IMR-90 (cell line): ENCODE data around the gene SEPTIN5. TPM values are rescaled to one million over a fixed set of nuclear protein-coding genes. Genes with fewer than 3 reads are reported as not detected.

ENCODE experiments used
- ATAC-seq: fragments of 200-7000 bp; cut with Tn5 transposase; 2 replicates; pipeline ENCODE4 v1.9.1; 2020; ENCODE audit warnings: low read depth, mild to moderate bottlenecking, moderate library complexity
- BruUV-seq: library from RNA; stranded (reverse); fragments of 400-500 nt; replicated peaks from 2 replicates; lab custom pipeline; 2021; lab: Mats Ljungman, UMichigan
- CTCF ChIA-PET: fragments of 300-600 bp; formaldehyde crosslinking; extraction: SDS; loops from one replicate; lab custom pipeline; 2021; ENCODE audit warnings: antibody characterized with exemption; lab: Yijun Ruan, JAX
- POLR2A ChIA-PET: fragments of 300-600 bp; sonication (Branson Sonifier 250); formaldehyde crosslinking; loops from one replicate; lab custom pipeline; 2022; ENCODE audit warnings: antibody characterized with exemption; ENCODE audit not compliant: unreplicated experiment; lab: Charles Lee
- DNase-seq: peaks from one replicate; pipeline ENCODE4 v3.0.0; 2013
- H2AFZ ChIP-seq: replicated peaks from 2 replicates; pipeline ENCODE3; 2013; ENCODE audit warnings: low read length, mild to moderate bottlenecking; ENCODE audit not compliant: poor library complexity
- H2AK5ac ChIP-seq: 2 replicates; pipeline ENCODE4 v1.6.1; 2013; ENCODE audit warnings: low read depth, low read length, inconsistent platforms
- H2AK9ac ChIP-seq: replicated peaks from 2 replicates; pipeline ENCODE3; 2013; ENCODE audit warnings: mild to moderate bottlenecking, low read depth, low read length, moderate library complexity; ENCODE audit not compliant: poor library complexity
- H2BK120ac ChIP-seq: 2 replicates; pipeline ENCODE4 v1.6.1; 2013; ENCODE audit warnings: low read depth, low read length, inconsistent platforms
- H2BK15ac ChIP-seq: 3 replicates; pipeline ENCODE4 v1.6.1; 2013; ENCODE audit warnings: low read depth, low read length, inconsistent platforms
- H2BK20ac ChIP-seq: 2 replicates; pipeline ENCODE4 v1.6.1; 2013; ENCODE audit warnings: low read depth, mild to moderate bottlenecking, inconsistent platforms, low read length, moderate library complexity
- H2BK5ac ChIP-seq: 2 replicates; pipeline ENCODE4 v1.6.1; 2013; ENCODE audit warnings: mild to moderate bottlenecking, low read depth, low read length, inconsistent platforms; ENCODE audit not compliant: poor library complexity, severe bottlenecking
- H3K14ac ChIP-seq: replicated peaks from 2 replicates; pipeline ENCODE4 v1.6.1; 2013; ENCODE audit warnings: low read depth, low read length, inconsistent platforms
- H3K18ac ChIP-seq: 2 replicates; pipeline ENCODE4 v1.6.1; 2013; ENCODE audit warnings: low read depth, low read length, control low read depth
- H3K23ac ChIP-seq: 2 replicates; pipeline ENCODE4 v1.6.1; 2013; ENCODE audit warnings: low read depth, low read length, inconsistent platforms
- H3K27ac ChIP-seq: 2 replicates; pipeline ENCODE4 v1.5.1; 2013; ENCODE audit warnings: mild to moderate bottlenecking, control low read depth, low read length; ENCODE audit not compliant: insufficient read depth
- H3K27me3 ChIP-seq: 2 replicates; pipeline ENCODE4 v1.6.1; 2013; ENCODE audit warnings: low read length; ENCODE audit not compliant: control insufficient read depth, insufficient read depth
- H3K36me3 ChIP-seq: 2 replicates; pipeline ENCODE4 v1.6.1; 2013; ENCODE audit warnings: low read length, mixed read lengths; ENCODE audit not compliant: control insufficient read depth, insufficient read depth
- H3K4ac ChIP-seq: 2 replicates; pipeline ENCODE4 v1.6.1; 2013; ENCODE audit warnings: low read depth, low read length, inconsistent platforms
- H3K4me1 ChIP-seq: 2 replicates; pipeline ENCODE4 v1.6.1; 2013; ENCODE audit warnings: low read length, mixed read lengths; ENCODE audit not compliant: control insufficient read depth, insufficient read depth
- H3K4me2 ChIP-seq: 2 replicates; pipeline ENCODE4 v1.6.1; 2013; ENCODE audit warnings: low read depth, mild to moderate bottlenecking, control low read depth, low read length, moderate library complexity
- H3K4me3 ChIP-seq: 2 replicates; pipeline ENCODE4 v1.5.1; 2013; ENCODE audit warnings: low read depth, mild to moderate bottlenecking, control low read depth, low read length, moderate library complexity; ENCODE audit not compliant: insufficient read depth
- H3K56ac ChIP-seq: 2 replicates; pipeline ENCODE4 v1.6.1; 2013; ENCODE audit warnings: low read length, inconsistent platforms; ENCODE audit not compliant: insufficient read depth; ENCODE audit errors: extremely low read depth
- H3K79me1 ChIP-seq, 2 experiments: 2 replicates each; pipeline ENCODE4 v1.6.1; 2013; ENCODE audit warnings: low read length in 2 of 2, inconsistent platforms in 1 of 2, low read depth in 1 of 2
- H3K9ac ChIP-seq: 2 replicates; pipeline ENCODE4 v1.6.1; 2013; ENCODE audit warnings: low read depth, low read length, control low read depth
- H3K9me1 ChIP-seq: 2 replicates; pipeline ENCODE4 v1.6.1; 2013; ENCODE audit warnings: low read length, inconsistent platforms; ENCODE audit not compliant: insufficient read depth
- H3K9me3 ChIP-seq: 2 replicates; pipeline ENCODE4 v1.6.1; 2013; ENCODE audit warnings: low read length; ENCODE audit not compliant: control insufficient read depth, insufficient read depth
- H4K20me1 ChIP-seq: 2 replicates; pipeline ENCODE4 v1.6.1; 2013; ENCODE audit warnings: low read length, inconsistent platforms; ENCODE audit not compliant: insufficient read depth
- H4K5ac ChIP-seq: 2 replicates; pipeline ENCODE4 v1.6.1; 2013; ENCODE audit warnings: mild to moderate bottlenecking, low read depth, low read length, control low read depth
- H4K8ac ChIP-seq, 2 experiments: 2 replicates each; pipeline ENCODE4 v1.6.1; 2013; ENCODE audit warnings: low read depth in 2 of 2, low read length in 2 of 2, control low read depth in 1 of 2, inconsistent platforms in 1 of 2
- H4K91ac ChIP-seq: 2 replicates; pipeline ENCODE4 v1.6.1; 2013; ENCODE audit warnings: low read depth, low read length, inconsistent platforms; ENCODE audit not compliant: insufficient read depth
- BHLHE40 ChIP-seq: fragments of 150-350 bp; IDR thresholded peaks from 2 replicates; pipeline ENCODE4 v1.6.1; 2016; ENCODE audit warnings: mild to moderate bottlenecking, low read depth, low read length
- CHD1 ChIP-seq: IDR thresholded peaks from 2 replicates; pipeline ENCODE4 v1.6.1; 2012; ENCODE audit warnings: low read depth, low read length, improper control_type of control experiment
- CTCF ChIP-seq: conservative IDR thresholded peaks from 2 replicates; pipeline ENCODE4 v1.5.1; 2012; ENCODE audit warnings: mild to moderate bottlenecking, low read depth, low read length, improper control_type of control experiment
- ELK1 ChIP-seq: fragments of 150-350 bp; IDR thresholded peaks from 2 replicates; pipeline ENCODE4 v1.6.1; 2016; ENCODE audit warnings: low read depth, mild to moderate bottlenecking, low read length, moderate library complexity, borderline replicate concordance
- MAFK ChIP-seq: IDR thresholded peaks from 2 replicates; pipeline ENCODE4 v1.6.1; 2012; ENCODE audit warnings: low read depth, low read length, improper control_type of control experiment
- MAZ ChIP-seq: IDR thresholded peaks from 2 replicates; pipeline ENCODE4 v1.6.1; 2012; ENCODE audit warnings: low read depth, mild to moderate bottlenecking, low read length, improper control_type of control experiment, moderate library complexity, borderline replicate concordance
- NFE2L2 ChIP-seq: fragments of 150-350 bp; IDR thresholded peaks from 2 replicates; pipeline ENCODE4 v1.6.1; 2016; ENCODE audit warnings: low read depth, mild to moderate bottlenecking, low read length
- POLR2A ChIP-seq: IDR thresholded peaks from 2 replicates; pipeline ENCODE4 v1.6.1; 2012; ENCODE audit warnings: mild to moderate bottlenecking, low read depth, low read length
- RAD21 ChIP-seq: IDR thresholded peaks from 2 replicates; pipeline ENCODE4 v1.6.1; 2012; ENCODE audit warnings: low read length, improper control_type of control experiment
- RCOR1 ChIP-seq: IDR thresholded peaks from 2 replicates; pipeline ENCODE4 v1.6.1; 2012; ENCODE audit warnings: mild to moderate bottlenecking, low read length, improper control_type of control experiment; ENCODE audit not compliant: insufficient replicate concordance
- RFX5 ChIP-seq: IDR thresholded peaks from 2 replicates; pipeline ENCODE4 v1.8.0; 2012; ENCODE audit warnings: low read depth, mild to moderate bottlenecking, low read length, moderate library complexity
- SMC3 ChIP-seq: fragments of 150-350 bp; IDR thresholded peaks from 2 replicates; pipeline ENCODE4 v1.6.1; 2016; ENCODE audit warnings: low read depth, mild to moderate bottlenecking, antibody characterized with exemption, low read length, moderate library complexity
- USF2 ChIP-seq: fragments of 150-350 bp; IDR thresholded peaks from 2 replicates; pipeline ENCODE4 v1.6.1; 2017; ENCODE audit warnings: mild to moderate bottlenecking, antibody characterized with exemption, low read length, low read depth
- WGBS, 2 experiments: methylation state at CpG; one replicate each; pipeline versions ENCODE4 v1.1.5 to v1.1.7; 2013; ENCODE audit warnings: missing lambda C conversion rate in 2 of 2; ENCODE audit not compliant: insufficient read length in 1 of 2; ENCODE audit errors: extremely low coverage in 2 of 2; 5-methylcytosine and 5-hydroxymethylcytosine counted together
- dilution Hi-C: fragments of 300-500 bp; cut with HindIII; formaldehyde crosslinking; loops from one replicate; pipeline ENCODE4 v1.14.3; 2018; ENCODE audit warnings: low sequenced_read_pairs; ENCODE audit not compliant: unreplicated experiment
- in situ Hi-C: fragments of 300-500 bp; cut with MboI; formaldehyde crosslinking; loops from 3 replicates; pipeline ENCODE4 v1.14.3; 2019; ENCODE audit warnings: low sequenced_read_pairs, inconsistent platforms, mixed read lengths
- intact Hi-C: fragments of 100-400 bp; cut with micrococcal nuclease; formaldehyde crosslinking; loops from 2 replicates; pipeline ENCODE4 v1.10.0; 2022
- polyA plus RNA-seq, 3 experiments: library from polyadenylated mRNA; depleted of rRNA; stranded (reverse); fragments of >200 nt; gene quantifications; 2 replicates each; pipeline ENCODE4 v1.2.3, GENCODE V29; 2012; ENCODE audit warnings: low replicate concordance in 1 of 3
- total RNA-seq: library from RNA; depleted of rRNA; stranded (reverse); fragments of >200 nt; gene quantifications from 2 replicates; pipeline ENCODE4 v1.2.3, GENCODE V29; 2012

The SEPTIN5 gene
- total and polyA plus RNA-seq, 2 of the 4 experiments (the other 2 are of a cell fraction) = 16.8 to 20.7 TPM

- Histone ChIP-seq H3K9me1 (no peaks in the 10 kb centered on the region), H3K4ac (no peak overlapping the region), H3K36me3 (no peaks in the 10 kb centered on the region), H3K79me1 (no peaks in the 10 kb centered on the region), H4K8ac (no peak overlapping the region), H3K23ac (no peak overlapping the region), H3K14ac (no peak overlapping the region), H4K5ac (no peak overlapping the region), H4K91ac (no peak overlapping the region), H2BK15ac (no peak overlapping the region), H3K18ac (no peak overlapping the region), H2AK5ac (no peak overlapping the region), H3K56ac (no peak overlapping the region), H3K27me3 (peaks cover 3% of the 10 kb centered on the region; the same call in 1 of the 2 replicates), H2BK120ac (no peak overlapping the region), H3K4me2 (no peak overlapping the region), H2BK20ac (no peak overlapping the region), H2AFZ (no peak overlapping the region), H2AK9ac (no peak overlapping the region), H4K20me1 (no peaks in the 10 kb centered on the region; the same call in 1 of the 2 replicates), H2BK5ac (no peak overlapping the region), H3K9ac (no peak overlapping the region), H3K4me1 (no peaks in the 10 kb centered on the region), H3K27ac (no peak overlapping the region), H3K9me3 (no peaks in the 10 kb centered on the region), H3K4me3 (no peak overlapping the region)
- DNase-seq = no peak
- ChIA-PET POLR2A (no interaction called here), CTCF (no interaction called here)
- TF ChIP-seq SMC3 = no peak
- no peak for TF ChIP-seq CHD1
- no peak for TF ChIP-seq NFE2L2
- no peak for TF ChIP-seq MAFK
- TF ChIP-seq RAD21 = no peak
- no peak for TF ChIP-seq RCOR1
- TF ChIP-seq USF2 = no peak
- no peak for TF ChIP-seq RFX5
- no peak for TF ChIP-seq POLR2A
- no peak for TF ChIP-seq MAZ
- no peak for TF ChIP-seq CTCF
- TF ChIP-seq BHLHE40 = no peak
- no peak for TF ChIP-seq ELK1
- dilution Hi-C loops = no loop called here
- intact Hi-C loops = no loop called here
- WGBS, 2 experiments = no CpG with 5 or more reads among the region's 4 CpGs
- BruUV-seq = no TSS peak
- no peak for ATAC-seq
- in situ Hi-C loops = no loop called here
These were observed 29.3 kb downstream of the SEPTIN5 start for GRCh38 chr22:19743651-19744050.
